ENCODE measurements around the gene EDDM13. TPM values are rescaled to one million over a fixed set of nuclear protein-coding genes. Genes with fewer than 3 reads are reported as not detected.
"Not testable (repeated sequence)": the region's sequence is repeated elsewhere in the genome, so short reads cannot be mapped to it uniquely, and the experiment has no call there.

EDDM13 gene
- total RNA-seq, result 1 to 10 TPM in 3 of 4 donors, not detected in 1; 1.8 to 7.0 (median 5.7) TPM

- TF ChIP-seq POLR2A (IDR thresholded peaks at IDR 0.05) (no peak), CTCF (IDR thresholded peaks at IDR 0.05) (no peak)
- 91 to 94% methylated on average over 6 of the region's 6 CpGs for WGBS, 2 donors
- intact Hi-C loops (cut with DNase I; ENCODE audit: low total_unique reads), result no loop called here
- H3K4me3 ChIP-seq (ENCODE audit: low read depth, poor library complexity, severe bottlenecking), result no peak within 1 kb of the TSS
- DNase-seq (ENCODE audit: low spot score in 2 of 2), result no peak
Measured at GRCh38 chr19:56272161-56272798, at the start of gene EDDM13. EDDM13 (plus strand) TSS chr19:56272748; CDS start chr19:56272835, 87 bp downstream.

- no peak for TF ChIP-seq POLR2A (IDR thresholded peaks at IDR 0.05)
- TF ChIP-seq CTCF (IDR thresholded peaks at IDR 0.05), result no peak
- no peak overlapping the region for H3K4me3 ChIP-seq (ENCODE audit: low read depth, poor library complexity, severe bottlenecking)
- WGBS, 2 donors, result 77 to 84% methylated on average over 6 of the region's 6 CpGs
- intact Hi-C loops (cut with DNase I; ENCODE audit: low total_unique reads), result no loop called here
- peak in 1 of 2 donors; percentile 79 for DNase-seq (ENCODE audit: low spot score in 2 of 2)
Measured at GRCh38 chr19:56222901-56223300, 49.6 kb upstream of the EDDM13 start.

GRCh38 chr19:56223481-56223880 lies 49.1 kb upstream of the EDDM13 start:
- no peak overlapping the region for H3K4me3 ChIP-seq (ENCODE audit: low read depth, poor library complexity, severe bottlenecking)
- intact Hi-C loops (cut with DNase I; ENCODE audit: low total_unique reads), result no loop called here
- 90 to 96% methylated on average over 9 of the region's 9 CpGs for WGBS, 2 donors
- TF ChIP-seq POLR2A (IDR thresholded peaks at IDR 0.05) (no peak), CTCF (IDR thresholded peaks at IDR 0.05) (no peak)
- peak in 1 of 2 donors; percentile 66 for DNase-seq (ENCODE audit: low spot score in 2 of 2)

GRCh38 chr19:56245121-56245740 lies 27.3 kb upstream of the EDDM13 start:
- no peak for DNase-seq (ENCODE audit: low spot score in 2 of 2)
- TF ChIP-seq POLR2A (IDR thresholded peaks at IDR 0.05), result no peak
- no peak for TF ChIP-seq CTCF (IDR thresholded peaks at IDR 0.05)
- WGBS, 2 donors, result 81 to 86% methylated on average over 7 of the region's 7 CpGs
- no peak overlapping the region for H3K4me3 ChIP-seq (ENCODE audit: low read depth, poor library complexity, severe bottlenecking)
- intact Hi-C loops (cut with DNase I; ENCODE audit: low total_unique reads), result no loop called here

- intact Hi-C loops (cut with DNase I; ENCODE audit: low total_unique reads); H3K4me3 ChIP-seq (ENCODE audit: low read depth, poor library complexity, severe bottlenecking); DNase-seq (ENCODE audit: low spot score in 2 of 2): not testable (repeated sequence)
- 72 to 77% methylated on average over 4 of the region's 4 CpGs for WGBS, 2 donors
Measured at GRCh38 chr19:56245764-56246163, 26.8 kb upstream of the EDDM13 start.

- WGBS, 2 donors, result 89 to 93% methylated on average over 8 of the region's 8 CpGs
- DNase-seq (ENCODE audit: low spot score in 2 of 2); H3K4me3 ChIP-seq (ENCODE audit: low read depth, poor library complexity, severe bottlenecking); intact Hi-C loops (cut with DNase I; ENCODE audit: low total_unique reads): not testable (repeated sequence)
Measured at GRCh38 chr19:56248736-56249338, 23.7 kb upstream of the EDDM13 start.

All from lower leg skin (tissue), 4 donors.